Sigmoid colon (tissue), 3 donors: ENCODE measurements around the gene STAP1.

Experiments used
- CTCF ChIP-seq, 4 experiments: fragments of 450-650 bp in 3 of 4; fragments of 200-600 bp in 1 of 4; IDR thresholded peaks; one replicate each; pipeline ENCODE4 v1.5.1; 2016 to 2019; ENCODE audit warnings: antibody characterized with exemption in 4 of 4, mild to moderate bottlenecking in 3 of 4, moderate library complexity in 2 of 4
- POLR2A ChIP-seq, 2 donors: fragments of 450-650 bp; IDR thresholded peaks; one replicate each; pipeline ENCODE4 v1.6.1; 2016; ENCODE audit warnings: antibody characterized with exemption in 2 of 2, mild to moderate bottlenecking in 2 of 2, moderate library complexity in 2 of 2

DNA sequence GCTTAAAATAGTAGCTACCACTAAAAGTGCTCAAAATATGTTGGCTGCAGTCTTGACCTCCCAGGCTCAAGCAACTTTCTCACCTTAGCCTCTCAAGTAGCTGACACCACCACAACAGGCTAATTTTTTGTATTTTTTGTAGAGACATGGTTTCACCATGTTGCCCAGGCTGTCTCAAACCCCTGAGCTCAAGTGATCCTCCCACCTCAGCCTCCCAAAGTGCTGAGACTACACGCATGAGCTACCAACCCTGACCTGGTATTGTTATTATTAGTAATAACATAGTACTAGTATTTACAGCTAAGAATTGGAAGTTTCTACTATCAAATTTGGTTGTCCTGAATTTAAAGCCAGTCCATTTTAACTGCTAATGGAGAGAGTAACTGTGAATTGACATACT lies 18.0 kb downstream of the STAP1 start:
- TF ChIP-seq POLR2A (IDR thresholded peaks at IDR 0.05) (no peak), CTCF (IDR thresholded peaks at IDR 0.05) (no peak)
